GM18517 (cell line): Measurements from ENCODE around the gene UBA1.
"Not testable (repeated sequence)": the region's sequence is repeated elsewhere in the genome, so short reads cannot be mapped to it uniquely, and the experiment has no call there.

Experiments used
- ATAC-seq: cut with Tn5 transposase; IDR thresholded peaks from one replicate; pipeline ENCODE4 v1.9.1; 2021; ENCODE audit warnings: mild to moderate bottlenecking, moderate library complexity; ENCODE audit not compliant: unreplicated experiment

UBA1 gene

GRCh38 chrX:47247999-47248320 lies 54.3 kb downstream of the UBA1 start:
- ATAC-seq, result no peak

GRCh38 chrX:47248576-47248975 lies 54.9 kb downstream of the UBA1 start:
- ATAC-seq, result no peak

DNA sequence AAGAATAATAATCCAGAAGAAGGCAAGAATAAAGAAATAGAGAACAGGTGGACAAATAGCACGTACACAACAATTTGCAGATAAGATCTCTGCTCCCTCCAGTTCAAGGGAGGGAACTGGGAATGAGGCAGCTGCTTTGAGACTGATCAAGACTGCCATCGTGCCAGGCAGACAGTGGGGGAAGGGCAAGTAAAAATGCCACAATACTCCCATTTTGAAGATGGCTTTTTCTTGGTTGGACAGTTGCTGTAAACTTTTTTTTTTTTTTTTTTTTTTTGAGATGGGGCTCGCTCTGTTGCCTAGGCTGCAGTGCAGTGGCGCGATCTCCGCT lies 56.4 kb downstream of the UBA1 start:
- ATAC-seq, result no peak

DNA sequence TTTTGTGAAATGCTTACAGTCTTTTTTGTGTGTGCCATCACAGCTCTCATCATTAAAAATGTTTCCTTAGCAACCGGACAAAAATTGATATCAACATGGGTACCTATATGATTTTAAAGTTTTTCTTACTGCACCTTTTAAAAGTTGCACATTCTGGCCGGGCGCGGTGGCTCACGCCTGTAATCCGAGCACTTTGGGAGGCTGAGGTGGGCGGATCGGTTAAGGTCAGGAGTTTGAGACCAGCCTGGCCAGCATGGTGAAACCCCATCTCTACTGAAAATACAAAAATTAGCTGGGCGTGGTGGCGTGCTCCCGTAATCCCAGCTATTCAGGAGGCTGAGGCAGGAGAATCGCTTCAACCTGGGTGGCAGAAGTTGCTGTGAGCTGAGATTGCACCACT lies 64.0 kb downstream of the UBA1 start:
- not testable (repeated sequence) for ATAC-seq
